Stimulated activated CD4-positive, alpha-beta T cell treated with anti-CD3 and anti-CD28 coated beads, Interleukin-15, amount 100 ng/mL, for 24 hours (primary cell): ENCODE measurements around the gene PAX8.

Source experiments
- DNase-seq: peaks from one replicate; pipeline ENCODE4 v3.0.0-alpha.2; 2020

PAX8 gene

GRCh38 chr2:113181258-113182051, 97.3 kb downstream of the PAX8 start:
- no peak for DNase-seq

- peak; percentile 45 for DNase-seq
Measured at GRCh38 chr2:113180131-113180946, 98.4 kb downstream of the PAX8 start.

GRCh38 chr2:113179446-113180045, 99.2 kb downstream of the PAX8 start:
- no peak for DNase-seq

GRCh38 chr2:113178891-113179290, 99.8 kb downstream of the PAX8 start:
- DNase-seq: peak; percentile 77

GRCh38 chr2:113178069-113178746, 100.5 kb downstream of the PAX8 start:
- DNase-seq: no peak

GRCh38 chr2:113176696-113177355, 101.9 kb downstream of the PAX8 start:
- DNase-seq: no peak

GRCh38 chr2:113175736-113176695, 102.7 kb downstream of the PAX8 start:
- DNase-seq: peak; percentile 51

GRCh38 chr2:113175042-113175628, 103.6 kb downstream of the PAX8 start:
- DNase-seq: peak; percentile 79

- no peak for DNase-seq
Measured at GRCh38 chr2:113174376-113174750, 104.4 kb downstream of the PAX8 start.

- DNase-seq: peak; percentile 94
Measured at GRCh38 chr2:113173542-113174375, 105.0 kb downstream of the PAX8 start, which contains the start of gene PSD4. Gene PSD4 (plus strand): TSS chr2:113173971. CDS start chr2:113182457, 8,486 bp downstream.

GRCh38 chr2:113172721-113173541, 105.8 kb downstream of the PAX8 start:
- no peak for DNase-seq

- DNase-seq: no peak
Measured at GRCh38 chr2:113171334-113172075, 107.2 kb downstream of the PAX8 start.

- DNase-seq: no peak
Measured at GRCh38 chr2:113169586-113169985, 109.1 kb downstream of the PAX8 start.

- no peak for DNase-seq
Measured at GRCh38 chr2:113169002-113169530, 109.7 kb downstream of the PAX8 start.

- DNase-seq: no peak
Measured at GRCh38 chr2:113167962-113168340, 110.8 kb downstream of the PAX8 start.

- peak; percentile 67 for DNase-seq
Measured at GRCh38 chr2:113167115-113167932, 111.4 kb downstream of the PAX8 start.

- DNase-seq: no peak
Measured at GRCh38 chr2:113166187-113166645, 112.5 kb downstream of the PAX8 start.
